Choroid plexus epithelial cell (primary cell): ENCODE measurements around the gene RAC3.

Experiments used
- DNase-seq: peaks from one replicate; pipeline ENCODE4 v3.0.0-alpha.2; 2010; ENCODE audit warnings: low read depth
- H3K4me3 ChIP-seq: 2 replicates; pipeline ENCODE4 v1.5.1; 2011; ENCODE audit warnings: low read depth, mild to moderate bottlenecking, control low read depth, low read length, moderate library complexity
- TF ChIP-seq, protein P1 (sequence below): conservative IDR thresholded peaks from 2 replicates; pipeline ENCODE4 v1.5.1; 2011; ENCODE audit warnings: low read depth, mild to moderate bottlenecking, control low read depth, inconsistent platforms, low read length, moderate library complexity

RAC3 gene

DNA sequence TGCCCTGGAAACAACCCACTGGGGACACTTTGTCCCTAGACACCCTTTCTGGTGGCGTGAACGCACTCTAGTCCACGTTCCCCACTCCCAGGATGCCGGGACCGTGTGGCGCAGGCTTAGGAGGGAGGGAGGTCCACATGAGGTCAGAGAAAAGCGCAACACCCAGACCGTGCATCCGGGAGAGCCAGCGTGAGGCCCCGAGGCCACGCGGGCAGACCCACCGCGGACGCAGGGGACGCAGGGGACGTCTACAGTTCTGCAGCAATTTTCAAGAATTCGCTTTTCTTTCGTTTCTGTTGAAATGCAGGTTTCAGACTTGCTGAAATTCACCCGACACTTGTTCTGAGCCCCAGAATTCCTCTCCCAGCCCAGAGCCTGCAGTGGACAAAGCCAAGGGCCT, 15.4 kb downstream of the RAC3 start:
- DNase-seq = no peak
- H3K4me3 ChIP-seq = no peak overlapping the region
- TF ChIP-seq, protein P1, sequence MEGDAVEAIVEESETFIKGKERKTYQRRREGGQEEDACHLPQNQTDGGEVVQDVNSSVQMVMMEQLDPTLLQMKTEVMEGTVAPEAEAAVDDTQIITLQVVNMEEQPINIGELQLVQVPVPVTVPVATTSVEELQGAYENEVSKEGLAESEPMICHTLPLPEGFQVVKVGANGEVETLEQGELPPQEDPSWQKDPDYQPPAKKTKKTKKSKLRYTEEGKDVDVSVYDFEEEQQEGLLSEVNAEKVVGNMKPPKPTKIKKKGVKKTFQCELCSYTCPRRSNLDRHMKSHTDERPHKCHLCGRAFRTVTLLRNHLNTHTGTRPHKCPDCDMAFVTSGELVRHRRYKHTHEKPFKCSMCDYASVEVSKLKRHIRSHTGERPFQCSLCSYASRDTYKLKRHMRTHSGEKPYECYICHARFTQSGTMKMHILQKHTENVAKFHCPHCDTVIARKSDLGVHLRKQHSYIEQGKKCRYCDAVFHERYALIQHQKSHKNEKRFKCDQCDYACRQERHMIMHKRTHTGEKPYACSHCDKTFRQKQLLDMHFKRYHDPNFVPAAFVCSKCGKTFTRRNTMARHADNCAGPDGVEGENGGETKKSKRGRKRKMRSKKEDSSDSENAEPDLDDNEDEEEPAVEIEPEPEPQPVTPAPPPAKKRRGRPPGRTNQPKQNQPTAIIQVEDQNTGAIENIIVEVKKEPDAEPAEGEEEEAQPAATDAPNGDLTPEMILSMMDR = no peak

DNA sequence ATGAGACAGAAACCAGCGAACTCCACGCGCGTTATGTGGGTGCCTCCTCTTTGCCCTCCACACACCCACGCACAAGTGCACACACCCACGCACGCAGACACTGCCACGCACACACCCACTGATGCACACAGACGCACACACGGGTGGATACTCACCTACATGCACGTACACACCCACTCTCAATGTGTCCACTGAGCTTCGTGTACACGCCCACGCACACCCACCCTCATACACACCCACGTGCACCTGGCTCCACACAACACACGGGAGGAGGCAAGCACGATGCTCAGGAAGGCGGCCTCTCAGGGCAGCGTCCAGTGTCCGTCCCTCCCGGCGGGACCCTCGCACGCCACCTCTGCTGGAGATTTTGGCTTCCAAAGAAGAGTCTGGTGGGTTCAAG, 15.9 kb downstream of the RAC3 start:
- TF ChIP-seq, protein P1 = no peak
- no peak overlapping the region for H3K4me3 ChIP-seq

DNA sequence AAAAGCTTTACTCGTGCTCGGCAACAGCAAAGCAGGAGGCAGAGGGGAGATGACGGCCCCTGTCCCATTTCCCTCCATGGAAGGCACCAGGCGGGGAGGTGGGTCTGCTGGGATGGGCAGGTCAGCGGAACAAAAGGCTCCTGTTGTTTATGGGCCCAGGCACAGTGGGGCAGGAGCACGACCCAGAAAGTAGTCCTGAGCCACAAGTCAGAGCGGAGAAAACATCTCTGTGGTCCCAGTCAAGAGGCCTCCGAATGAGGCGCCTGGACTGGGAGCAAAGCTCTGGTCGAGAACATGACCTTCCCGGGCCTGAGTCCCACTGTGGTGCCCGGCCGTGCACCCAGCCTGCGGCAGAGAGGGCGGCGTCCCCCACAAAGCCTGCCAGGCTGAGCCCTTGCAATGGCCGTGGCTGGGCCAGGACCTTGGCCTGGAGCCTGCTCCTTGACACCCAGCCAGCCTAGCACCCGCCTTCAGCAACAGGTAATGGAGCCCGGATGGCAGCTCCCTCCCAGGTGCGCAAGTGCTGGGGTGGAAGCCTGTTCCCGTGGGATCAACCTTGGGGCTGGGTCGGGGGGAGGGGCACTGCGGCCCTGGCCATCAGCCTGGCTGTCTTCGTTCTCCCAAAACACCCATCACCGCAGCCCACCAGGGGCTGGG, 16.6 kb downstream of the RAC3 start:
- TF ChIP-seq, protein P1 = no peak
- H3K4me3 ChIP-seq = no peak overlapping the region
- DNase-seq = no peak

More for the DNA sequence above, 15.9 kb downstream of the RAC3 start:
- DNase-seq = no peak

DNA sequence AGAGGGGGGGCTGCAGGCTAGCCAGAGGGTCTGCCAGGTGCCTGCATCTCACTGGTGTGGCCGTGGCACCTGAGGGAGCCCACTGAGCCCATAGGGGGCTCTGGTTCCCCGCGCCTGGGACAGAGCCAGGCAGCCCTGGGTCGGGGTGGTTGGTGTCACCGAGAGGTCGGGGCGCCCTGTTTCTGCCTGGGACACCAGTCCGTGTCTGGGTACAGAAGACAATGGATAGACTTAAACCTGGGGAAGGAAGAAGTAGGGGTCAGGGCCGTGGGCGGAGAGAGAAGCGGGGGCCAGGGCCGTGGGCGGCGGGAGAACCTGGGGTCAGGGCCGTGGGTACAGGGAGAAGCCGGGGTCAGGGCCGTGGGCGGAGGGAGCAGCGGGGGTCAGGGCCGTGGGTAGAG, 17.1 kb downstream of the RAC3 start:
- DNase-seq = no peak
- TF ChIP-seq, protein P1 = no peak

DNA sequence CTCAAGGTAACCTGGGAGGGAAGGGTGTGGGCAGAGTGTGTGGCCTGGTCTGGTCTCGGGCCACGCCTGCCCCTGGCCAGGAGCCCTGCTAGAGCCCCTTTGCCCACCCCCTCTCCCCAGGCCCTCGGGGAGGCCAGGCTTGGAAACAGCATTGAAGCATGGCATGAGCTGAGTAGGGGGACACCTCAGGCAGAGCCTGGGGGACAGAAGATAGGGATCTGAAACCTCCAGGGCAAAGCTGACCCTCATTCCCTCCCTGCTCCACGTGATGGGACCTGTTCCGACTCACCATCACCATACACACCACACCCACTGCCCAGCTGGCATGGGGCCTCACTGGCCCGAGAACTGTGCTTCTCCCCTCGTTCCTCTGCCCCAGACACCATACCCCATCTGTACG, 17.6 kb downstream of the RAC3 start:
- DNase-seq = no peak
- no peak overlapping the region for H3K4me3 ChIP-seq
- TF ChIP-seq, protein P1 = no peak

More for the DNA sequence above, 17.1 kb downstream of the RAC3 start:
- H3K4me3 ChIP-seq = no peak overlapping the region

- DNase-seq = no peak
- no peak overlapping the region for H3K4me3 ChIP-seq
- TF ChIP-seq, protein P1 = no peak
These were observed 18.1 kb downstream of the RAC3 start for GRCh38 chr17:82049521-82049971.

DNA sequence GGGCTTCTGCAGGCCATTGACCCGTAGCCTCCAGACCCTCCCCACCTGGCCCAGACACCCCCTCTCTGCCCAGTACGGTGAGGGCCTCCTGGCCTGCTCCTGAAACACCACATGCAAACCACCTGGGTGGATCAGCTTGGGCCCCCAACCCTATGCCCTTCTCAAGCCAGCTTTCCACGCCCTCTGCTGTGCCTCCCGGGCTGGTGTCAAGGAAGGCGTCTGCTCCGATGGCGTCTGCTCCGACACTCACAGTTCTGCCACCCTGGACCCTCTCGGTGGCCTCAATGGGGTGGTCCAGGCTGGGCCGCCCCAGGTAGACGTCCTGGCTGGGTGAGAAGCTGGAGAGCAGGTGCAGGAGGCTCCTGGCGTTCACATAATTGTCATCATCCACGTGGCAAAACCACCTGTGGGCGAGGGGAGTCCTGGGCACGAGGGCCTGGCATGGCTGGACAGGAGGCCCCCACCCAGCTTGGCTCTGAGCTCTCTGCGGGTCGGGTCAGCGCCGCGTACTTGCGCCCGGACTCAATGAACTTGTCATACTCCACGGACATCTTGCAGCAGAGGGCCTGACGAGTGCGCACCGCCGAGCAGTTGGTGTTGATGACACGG, 18.8 kb downstream of the RAC3 start:
- TF ChIP-seq, protein P1 = no peak
- peak overlapping the region; percentile 77 for H3K4me3 ChIP-seq
- DNase-seq = no peak
